HG03159 (cell line): ENCODE measurements around the gene PM20D1.
"Not testable (repeated sequence)": the region's sequence is repeated elsewhere in the genome, so short reads cannot be mapped to it uniquely, and the experiment has no call there.

Experiments
- ATAC-seq: cut with Tn5 transposase; IDR thresholded peaks from one replicate; pipeline ENCODE4 v1.9.1; 2021; ENCODE audit warnings: mild to moderate bottlenecking, moderate library complexity; ENCODE audit not compliant: unreplicated experiment

The PM20D1 gene

GRCh38 chr1:205849619-205850355 is at the start of gene PM20D1:
PM20D1 (minus strand) TSS chr1:205850132; CDS start chr1:205850072, 60 bp downstream.
- peak; percentile 79 for ATAC-seq

GRCh38 chr1:205896351-205896750 is 46.4 kb upstream of the PM20D1 start:
- no peak for ATAC-seq

- not testable (repeated sequence) for ATAC-seq
Measured at GRCh38 chr1:205894119-205894518, 44.2 kb upstream of the PM20D1 start.

GRCh38 chr1:205892175-205892574 is 42.2 kb upstream of the PM20D1 start:
- not testable (repeated sequence) for ATAC-seq

GRCh38 chr1:205891481-205891880 is 41.5 kb upstream of the PM20D1 start:
- not testable (repeated sequence) for ATAC-seq

GRCh38 chr1:205890631-205891030 is 40.7 kb upstream of the PM20D1 start:
- not testable (repeated sequence) for ATAC-seq

- ATAC-seq: not testable (repeated sequence)
Measured at GRCh38 chr1:205889706-205890105, 39.8 kb upstream of the PM20D1 start.

GRCh38 chr1:205889006-205889405 is 39.1 kb upstream of the PM20D1 start:
- ATAC-seq: not testable (repeated sequence)

GRCh38 chr1:205883792-205884191 is 33.9 kb upstream of the PM20D1 start:
- no peak for ATAC-seq

GRCh38 chr1:205880923-205881322 is 31.0 kb upstream of the PM20D1 start:
- ATAC-seq: no peak

GRCh38 chr1:205879974-205880373 is 30.0 kb upstream of the PM20D1 start:
- ATAC-seq: no peak

- ATAC-seq: no peak
Measured at GRCh38 chr1:205878026-205878425, 28.1 kb upstream of the PM20D1 start.

GRCh38 chr1:205873148-205873547 is 23.2 kb upstream of the PM20D1 start:
- ATAC-seq: not testable (repeated sequence)

GRCh38 chr1:205870236-205870635 is 20.3 kb upstream of the PM20D1 start:
- ATAC-seq: no peak

- ATAC-seq: no peak
Measured at GRCh38 chr1:205861540-205861939, 11.6 kb upstream of the PM20D1 start.

GRCh38 chr1:205858141-205858961 is 8.4 kb upstream of the PM20D1 start:
- no peak for ATAC-seq

GRCh38 chr1:205857501-205857900 is 7.6 kb upstream of the PM20D1 start:
- ATAC-seq: not testable (repeated sequence)

GRCh38 chr1:205856433-205856832 is 6.5 kb upstream of the PM20D1 start:
- no peak for ATAC-seq

- ATAC-seq: no peak
Measured at GRCh38 chr1:205852969-205853368, 3.0 kb upstream of the PM20D1 start.

- ATAC-seq: no peak
Measured at GRCh38 chr1:205851993-205852392, 2.1 kb upstream of the PM20D1 start.

- ATAC-seq: no peak
Measured at GRCh38 chr1:205843036-205843859, 6.7 kb downstream of the PM20D1 start.
